GM23338 (cell line): Measurements from ENCODE around the gene CACTIN. TPM values are rescaled to one million over a fixed set of nuclear protein-coding genes. Genes with fewer than 3 reads are reported as not detected.

Experiments used
- ATAC-seq: fragments of 200-7000 bp; cut with Tn5 transposase; 3 replicates; pipeline ENCODE4 v1.9.1; 2020
- DNase-seq: peaks from one replicate; pipeline ENCODE4 v3.0.0-alpha.2; 2015; ENCODE audit warnings: low spot score
- H2AFZ ChIP-seq: fragments of 200-600 bp; sonication (generic); 2 replicates; pipeline ENCODE4 v1.8.0; 2016; ENCODE audit warnings: antibody characterized with exemption, mild to moderate bottlenecking, moderate library complexity
- H3F3A ChIP-seq: fragments of 200-600 bp; sonication (generic); replicated peaks from 2 replicates; pipeline ENCODE4 v1.8.0; 2017; ENCODE audit warnings: antibody characterized with exemption, mixed run types, low read depth
- H3K27ac ChIP-seq: fragments of 200-600 bp; sonication (generic); 2 replicates; pipeline ENCODE4 v1.6.1; 2016; ENCODE audit warnings: low read depth
- H3K27me3 ChIP-seq: fragments of 200-600 bp; sonication (generic); 2 replicates; pipeline ENCODE4 v1.8.0; 2016; ENCODE audit warnings: mild to moderate bottlenecking, mixed run types, moderate library complexity; ENCODE audit not compliant: insufficient read depth
- H3K36me3 ChIP-seq: fragments of 200-600 bp; sonication (generic); 2 replicates; pipeline ENCODE4 v1.8.0; 2016; ENCODE audit warnings: mild to moderate bottlenecking; ENCODE audit not compliant: insufficient read depth
- H3K4me1 ChIP-seq: fragments of 200-600 bp; sonication (generic); 2 replicates; pipeline ENCODE4 v1.8.0; 2016; ENCODE audit warnings: mild to moderate bottlenecking, moderate library complexity; ENCODE audit not compliant: insufficient read depth
- H3K4me2 ChIP-seq: fragments of 200-600 bp; sonication (generic); 2 replicates; pipeline ENCODE4 v1.7.1; 2017; ENCODE audit warnings: mixed run types
- H3K4me3 ChIP-seq: fragments of 200-600 bp; sonication (generic); 2 replicates; pipeline ENCODE4 v1.6.1; 2016; ENCODE audit warnings: mixed run types
- H3K79me2 ChIP-seq: fragments of 200-600 bp; sonication (generic); replicated peaks from 2 replicates; pipeline ENCODE4 v1.8.0; 2017; ENCODE audit warnings: mild to moderate bottlenecking; ENCODE audit not compliant: insufficient read depth
- H3K9me2 ChIP-seq: fragments of 200-600 bp; sonication (generic); 2 replicates; pipeline ENCODE4 v1.8.0; 2017; ENCODE audit not compliant: insufficient read depth
- H4K20me1 ChIP-seq: fragments of 200-600 bp; sonication (generic); replicated peaks from 2 replicates; pipeline ENCODE4 v1.8.0; 2017; ENCODE audit warnings: mild to moderate bottlenecking; ENCODE audit not compliant: insufficient read depth
- H3K27ac Mint-ChIP-seq: 2 replicates; pipeline ENCODE4 v1.8.0; 2020; ENCODE audit warnings: inconsistent platforms, mild to moderate bottlenecking, moderate library complexity, mixed read lengths
- H3K27me3 Mint-ChIP-seq: 3 replicates; pipeline ENCODE4 v1.8.0; 2022; ENCODE audit warnings: low read depth, mild to moderate bottlenecking, moderate library complexity, mixed read lengths, inconsistent platforms; ENCODE audit not compliant: insufficient read depth, poor library complexity
- H3K36me3 Mint-ChIP-seq: 3 replicates; pipeline ENCODE4 v1.8.0; 2021; ENCODE audit warnings: low read depth, mild to moderate bottlenecking, inconsistent platforms, moderate library complexity, mixed read lengths
- H3K4me1 Mint-ChIP-seq: 3 replicates; pipeline ENCODE4 v1.8.0; 2020; ENCODE audit warnings: mild to moderate bottlenecking, inconsistent platforms, mixed read lengths
- H3K4me3 Mint-ChIP-seq: 3 replicates; pipeline ENCODE4 v1.8.0; 2021; ENCODE audit warnings: moderate library complexity, mild to moderate bottlenecking, inconsistent platforms, mixed read lengths
- H3K9me3 Mint-ChIP-seq: 3 replicates; pipeline ENCODE4 v1.8.0; 2020; ENCODE audit warnings: moderate library complexity, mild to moderate bottlenecking, inconsistent platforms, mixed read lengths
- CREB1 ChIP-seq: fragments of 250-450 bp; sonication (Bioruptor Pico); IDR thresholded peaks from 2 replicates; pipeline ENCODE4 v1.5.0; 2020; ENCODE audit warnings: low read depth, mild to moderate bottlenecking, moderate library complexity
- CTCF ChIP-seq, 2 experiments: fragments of 200-600 bp in 1 of 2; sonication (generic) in 1 of 2; conservative IDR thresholded peaks; 2 replicates each; pipeline versions ENCODE4 v1.5.1 to v1.6.1; 2016 to 2017; ENCODE audit warnings: antibody characterized with exemption in 2 of 2, low read depth in 2 of 2, mild to moderate bottlenecking in 2 of 2, moderate library complexity in 1 of 2
- ETS1 ChIP-seq: IDR thresholded peaks from 2 replicates; pipeline ENCODE4 v1.6.1; 2016; ENCODE audit warnings: antibody characterized with exemption
- EZH2 ChIP-seq: fragments of 200-600 bp; sonication (generic); IDR thresholded peaks from one replicate; pipeline ENCODE4 v1.8.0; 2017; ENCODE audit warnings: antibody characterized with exemption, mild to moderate bottlenecking, low read depth; ENCODE audit not compliant: unreplicated experiment
- EZH2phosphoT487 ChIP-seq: fragments of 200-600 bp; sonication (generic); IDR thresholded peaks from one replicate; pipeline ENCODE4 v1.8.1; 2018; ENCODE audit warnings: antibody characterized with exemption; ENCODE audit not compliant: unreplicated experiment
- JUNB ChIP-seq: IDR thresholded peaks from one replicate; pipeline ENCODE4 v1.6.1; 2016; ENCODE audit warnings: antibody characterized with exemption; ENCODE audit not compliant: unreplicated experiment
- NANOG ChIP-seq: IDR thresholded peaks from 2 replicates; pipeline ENCODE4 v1.6.1; 2016; ENCODE audit warnings: antibody characterized with exemption, borderline replicate concordance
- POLR2AphosphoS5 ChIP-seq: IDR thresholded peaks from 2 replicates; pipeline ENCODE4 v1.6.1; 2016; ENCODE audit warnings: antibody characterized with exemption, low read depth
- REST ChIP-seq: IDR thresholded peaks from one replicate; pipeline ENCODE4 v1.6.1; 2018; ENCODE audit warnings: antibody characterized with exemption; ENCODE audit not compliant: unreplicated experiment
- STAT1 ChIP-seq: IDR thresholded peaks from one replicate; pipeline ENCODE4 v1.6.1; 2016; ENCODE audit warnings: antibody characterized with exemption; ENCODE audit not compliant: unreplicated experiment
- ZNF114 ChIP-seq: fragments of 250-450 bp; sonication (Bioruptor Pico); IDR thresholded peaks from 2 replicates; pipeline ENCODE4 v1.5.0; 2020; ENCODE audit warnings: mild to moderate bottlenecking, moderate library complexity
- ZNF331 ChIP-seq: fragments of 250-450 bp; sonication (Bioruptor Pico); IDR thresholded peaks from 2 replicates; pipeline ENCODE4 v1.5.0; 2020; ENCODE audit warnings: low read depth, mild to moderate bottlenecking, moderate library complexity
- ZNF462 ChIP-seq: fragments of 250-450 bp; sonication (Bioruptor Pico); IDR thresholded peaks from 2 replicates; pipeline ENCODE4 v1.5.0; 2020; ENCODE audit warnings: mild to moderate bottlenecking, moderate library complexity
- polyA plus RNA-seq: library from polyadenylated mRNA; unstranded; fragments of >200 nt; fragmentation: Nextera tagmentation; extraction: Ambion mirVana; gene quantifications from 2 replicates; pipeline ENCODE4 v1.2.1, GENCODE V29; 2016
- total RNA-seq: library from RNA; depleted of rRNA; stranded (reverse); fragments of >200 nt; shearing (Covaris generic); gene quantifications from 2 replicates; pipeline ENCODE4 v1.2.3, GENCODE V29; 2014

The CACTIN gene
- total and polyA plus RNA-seq, 2 experiments from 2014 or later = 14.3 to 47.4 TPM

GRCh38 chr19:3619631-3620012 lies 7.0 kb downstream of the CACTIN start:
- Histone ChIP-seq H3K4me3 (no peak overlapping the region), H3K36me3 (no peaks in the 10 kb centered on the region), H3F3A (0 out of 2 replicates have a peak, but pooled peaks cover 4% of the 10 kb centered on the region), H3K4me1 (no peaks in the 10 kb centered on the region), H3K9me2 (no peaks in the 10 kb centered on the region), H3K27me3 (no peaks in the 10 kb centered on the region), H3K4me2 (no peak overlapping the region), H2AFZ (no peak overlapping the region), H4K20me1 (peaks cover 6% of the 10 kb centered on the region), H3K79me2 (peaks cover 5% of the 10 kb centered on the region), H3K27ac (no peak overlapping the region)
- Mint-ChIP-seq H3K36me3 (peaks cover 18% of the 10 kb centered on the region), H3K4me1 (peaks cover 6% of the 10 kb centered on the region; the same call in 2 of the 3 replicates), H3K4me3 (no peak overlapping the region), H3K27ac (no peak overlapping the region), H3K27me3 (peaks cover 6% of the 10 kb centered on the region), H3K9me3 (no peaks in the 10 kb centered on the region)
- TF ChIP-seq CREB1 (CRISPR knock-in tag) (no peak), STAT1 (no peak), POLR2AphosphoS5 (no peak), EZH2 (no peak), NANOG (no peak), ZNF462 (CRISPR knock-in tag) (no peak), ZNF331 (no peak), CTCF (conservative IDR thresholded peaks at IDR 0.05; ENCODE audit: low read depth in 2 of 2) (no peak), JUNB (no peak), REST (no peak), ETS1 (no peak), ZNF114 (CRISPR knock-in tag) (no peak), EZH2phosphoT487 (no peak)
- DNase-seq (no peak), ATAC-seq (no peak)
